Endothelial cell of umbilical vein (primary cell): ENCODE results near the gene TBC1D19. TPM values are rescaled to one million over a fixed set of nuclear protein-coding genes. Genes with fewer than 3 reads are reported as not detected.

Source experiments
- BruUV-seq: library from RNA; stranded (reverse); fragments of 400-500 nt; replicated peaks from 2 replicates; lab custom pipeline; 2021; lab: Mats Ljungman, UMichigan
- CTCF ChIA-PET: fragments of 300-600, 350-600 bp; sonication (Branson Sonifier 250); formaldehyde crosslinking; loops from one replicate; lab custom pipeline; 2021; ENCODE audit warnings: antibody characterized with exemption, inconsistent platforms; lab: Charles Lee
- POLR2A ChIA-PET: fragments of 300-600, 350-600 bp; sonication (Branson Sonifier 250); formaldehyde crosslinking; loops from one replicate; lab custom pipeline; 2021; ENCODE audit warnings: antibody characterized with exemption, inconsistent platforms; lab: Charles Lee
- DNase-seq: peaks from one replicate; pipeline ENCODE4 v3.0.0-alpha.2; 2011; ENCODE audit warnings: low read depth, low spot score
- FAIRE-seq: peaks from 2 replicates; lab custom pipeline; 2011; peaks lifted over from hg19 to GRCh38; lab: Jason Lieb, UNC
- H2AFZ ChIP-seq: 2 replicates; pipeline ENCODE4 v1.6.0; 2012; ENCODE audit warnings: low read depth, low read length, control low read depth, inconsistent platforms
- H3K27ac ChIP-seq: 2 replicates; pipeline ENCODE4 v1.5.1; 2011; ENCODE audit warnings: low read depth, mild to moderate bottlenecking, control low read depth, low read length, moderate library complexity; ENCODE audit not compliant: insufficient read depth
- H3K27me3 ChIP-seq, 2 experiments: 2 replicates each; pipeline versions ENCODE4 v1.6.0 to v1.6.1; 2011; ENCODE audit warnings: low read length in 2 of 2, mixed read lengths in 1 of 2; ENCODE audit not compliant: control insufficient read depth in 2 of 2, insufficient read depth in 2 of 2
- H3K36me3 ChIP-seq, 2 experiments: 2 replicates in 1 of 2; 3 replicates in 1 of 2; pipeline ENCODE4 v1.5.1; 2011; ENCODE audit warnings: low read length in 2 of 2, mild to moderate bottlenecking in 1 of 2, moderate library complexity in 1 of 2; ENCODE audit not compliant: control insufficient read depth in 2 of 2, insufficient read depth in 2 of 2; ENCODE audit errors: extremely low read depth in 1 of 2
- H3K4me1 ChIP-seq: 3 replicates; pipeline ENCODE4 v1.5.1; 2011; ENCODE audit warnings: mild to moderate bottlenecking, low read length; ENCODE audit not compliant: control insufficient read depth, insufficient read depth; ENCODE audit errors: extremely low read depth
- H3K4me2 ChIP-seq: 2 replicates; pipeline ENCODE4 v1.6.1; 2011; ENCODE audit warnings: low read length, control low read depth, mixed read lengths; ENCODE audit not compliant: insufficient read depth
- H3K4me3 ChIP-seq, 3 experiments: fragments of 200-600 bp in 1 of 3; sonication (generic), shearing (Covaris generic) in 1 of 3; replicated peaks in 1 of 3; 2 replicates each; pipeline ENCODE4 v1.5.1; 2011 to 2016; ENCODE audit warnings: control low read depth in 3 of 3, low read length in 3 of 3, mild to moderate bottlenecking in 2 of 3, inconsistent platforms in 1 of 3, low read depth in 1 of 3, moderate library complexity in 1 of 3; ENCODE audit not compliant: insufficient read depth in 1 of 3
- H3K79me2 ChIP-seq: 2 replicates; pipeline ENCODE4 v1.6.0; 2012; ENCODE audit warnings: low read length, inconsistent platforms; ENCODE audit not compliant: control insufficient read depth, insufficient read depth
- H3K9ac ChIP-seq: replicated peaks from 2 replicates; pipeline ENCODE3; 2011; ENCODE audit warnings: low read length, control low read depth; ENCODE audit not compliant: insufficient read depth; ENCODE audit errors: extremely low read depth
- H3K9me1 ChIP-seq: replicated peaks from 3 replicates; pipeline ENCODE4 v1.6.0; 2011; ENCODE audit warnings: mild to moderate bottlenecking, low read length; ENCODE audit not compliant: control insufficient read depth, insufficient read depth; ENCODE audit errors: extremely low read depth
- H3K9me3 ChIP-seq: replicated peaks from 2 replicates; pipeline ENCODE4 v1.5.1; 2012; ENCODE audit warnings: low read length, inconsistent platforms; ENCODE audit not compliant: control insufficient read depth, insufficient read depth
- H4K20me1 ChIP-seq: replicated peaks from 2 replicates; pipeline ENCODE3; 2011; ENCODE audit warnings: mild to moderate bottlenecking, low read length; ENCODE audit not compliant: control insufficient read depth, insufficient read depth; ENCODE audit errors: extremely low read depth
- JUN ChIP-seq: IDR thresholded peaks from 2 replicates; pipeline ENCODE4 v1.6.1; 2011; ENCODE audit warnings: borderline replicate concordance, low read depth; ENCODE audit not compliant: insufficient read length, insufficient read depth
- MYC ChIP-seq: IDR thresholded peaks from one replicate; pipeline ENCODE4 v1.6.1; 2011; ENCODE audit warnings: mild to moderate bottlenecking, low read depth, low read length
- POLR2A ChIP-seq: IDR thresholded peaks from 2 replicates; pipeline ENCODE4 v1.6.1; 2012; ENCODE audit warnings: low read depth, mild to moderate bottlenecking, control low read depth, low read length
- dilution Hi-C: fragments of 300-500 bp; cut with MboI; formaldehyde crosslinking; loops from one replicate; pipeline ENCODE4 v1.15.0; 2019; ENCODE audit warnings: low sequenced_read_pairs; ENCODE audit not compliant: extremely low pct_ligation_motif_present
- intact Hi-C: fragments of 100-400 bp; cut with micrococcal nuclease; formaldehyde crosslinking; loops from one replicate; pipeline ENCODE4 v1.10.0; 2022
- polyA plus RNA-seq, 4 experiments: library from polyadenylated mRNA; depleted of rRNA in 3 of 4; stranded (reverse) in 3 of 4; unstranded in 1 of 4; fragments of >200 nt; gene quantifications; 2 replicates each; pipeline versions ENCODE4 v1.2.1 to v1.2.3, GENCODE V29; 2011 to 2012; ENCODE audit warnings: missing spikeins in 1 of 4
- total RNA-seq: library from RNA; stranded (reverse); gene quantifications from 2 replicates; pipeline ENCODE4 v1.2.3, GENCODE V29; 2021
- TF ChIP-seq, protein P1 (sequence below), 2 donors: IDR thresholded peaks; 1 replicate in 1 of 2; 2 replicates in 1 of 2; pipeline ENCODE4 v1.5.1; 2011; ENCODE audit warnings: low read length in 2 of 2, mild to moderate bottlenecking in 2 of 2, moderate library complexity in 2 of 2, control low read depth in 1 of 2, inconsistent platforms in 1 of 2, low read depth in 1 of 2; ENCODE audit not compliant: insufficient read depth in 1 of 2; ENCODE audit errors: extremely low read depth in 1 of 2

Gene TBC1D19
- total and polyA plus RNA-seq, 2 donors (not counting 3 experiments of a cell fraction or from before 2014, with no cell fraction given) = 4.4 to 5.9 TPM

DNA sequence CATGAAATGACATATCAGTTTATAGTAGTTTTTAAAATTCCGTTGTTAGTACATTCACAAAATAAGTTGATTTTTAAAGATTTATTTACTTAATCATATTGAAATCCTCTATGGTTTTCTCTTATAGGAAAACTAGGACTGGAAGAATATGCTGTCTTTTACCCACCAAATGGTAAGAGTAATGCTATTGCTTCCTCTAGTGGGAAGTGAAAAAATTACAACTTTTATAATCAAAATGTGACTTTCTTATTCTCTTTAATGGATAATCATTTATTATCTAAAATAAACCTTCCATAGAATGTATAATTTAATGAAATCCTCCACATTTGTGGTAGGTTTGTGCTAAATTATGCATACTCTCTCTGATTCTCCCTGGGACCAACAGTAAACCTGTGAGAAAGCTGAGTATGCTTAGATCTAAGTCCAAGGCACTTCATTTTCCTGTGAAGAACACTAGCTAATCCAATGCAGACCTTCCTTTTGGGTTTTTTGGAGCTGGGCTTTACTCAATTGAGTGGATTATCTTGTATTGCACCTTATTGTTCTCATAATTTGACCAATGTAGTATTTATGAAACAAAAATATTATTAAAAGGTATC, 136.2 kb downstream of the TBC1D19 start:
- Histone ChIP-seq H3K9ac (no peak overlapping the region), H4K20me1 (no peaks in the 10 kb centered on the region), H3K4me3 (no peak overlapping the region), H3K9me3 (no peaks in the 10 kb centered on the region), H3K27ac (no peak overlapping the region), H3K27me3 (no peaks in the 10 kb centered on the region), H3K79me2 (no peaks in the 10 kb centered on the region), H3K9me1 (no peaks in the 10 kb centered on the region), H3K4me2 (no peak overlapping the region), H3K36me3 (no peaks in the 10 kb centered on the region), H3K4me1 (no peaks in the 10 kb centered on the region), H2AFZ (no peak overlapping the region)
- dilution Hi-C loops = no loop called here
- intact Hi-C loops = loop anchor here (1.0 to 2.0 kb wide), 4 partner anchors 261 to 389 kb away; no protein-coding TSS in a partner anchor
- no TSS peak for BruUV-seq
- DNase-seq (peak; percentile 45), FAIRE-seq (peak; percentile 55)
- TF ChIP-seq POLR2A (no peak), MYC (no peak), JUN (no peak)
- TF ChIP-seq, protein P1, sequence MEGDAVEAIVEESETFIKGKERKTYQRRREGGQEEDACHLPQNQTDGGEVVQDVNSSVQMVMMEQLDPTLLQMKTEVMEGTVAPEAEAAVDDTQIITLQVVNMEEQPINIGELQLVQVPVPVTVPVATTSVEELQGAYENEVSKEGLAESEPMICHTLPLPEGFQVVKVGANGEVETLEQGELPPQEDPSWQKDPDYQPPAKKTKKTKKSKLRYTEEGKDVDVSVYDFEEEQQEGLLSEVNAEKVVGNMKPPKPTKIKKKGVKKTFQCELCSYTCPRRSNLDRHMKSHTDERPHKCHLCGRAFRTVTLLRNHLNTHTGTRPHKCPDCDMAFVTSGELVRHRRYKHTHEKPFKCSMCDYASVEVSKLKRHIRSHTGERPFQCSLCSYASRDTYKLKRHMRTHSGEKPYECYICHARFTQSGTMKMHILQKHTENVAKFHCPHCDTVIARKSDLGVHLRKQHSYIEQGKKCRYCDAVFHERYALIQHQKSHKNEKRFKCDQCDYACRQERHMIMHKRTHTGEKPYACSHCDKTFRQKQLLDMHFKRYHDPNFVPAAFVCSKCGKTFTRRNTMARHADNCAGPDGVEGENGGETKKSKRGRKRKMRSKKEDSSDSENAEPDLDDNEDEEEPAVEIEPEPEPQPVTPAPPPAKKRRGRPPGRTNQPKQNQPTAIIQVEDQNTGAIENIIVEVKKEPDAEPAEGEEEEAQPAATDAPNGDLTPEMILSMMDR (IDR thresholded peaks at IDR 0.05; ENCODE audit: extremely low read depth in 1 of 2, insufficient read depth in 1 of 2, low read depth in 1 of 2, low read length in 2 of 2) = peak in 1 of 2 donors; percentile 34
- POLR2A ChIA-PET = no interaction called here
- CTCF ChIA-PET = interaction anchor here (0.7 to 4.7 kb wide), 10 partner anchors 154 to 732 kb away, joined by 3 to 79 read pairs (median 6); no protein-coding TSS in a partner anchor

DNA sequence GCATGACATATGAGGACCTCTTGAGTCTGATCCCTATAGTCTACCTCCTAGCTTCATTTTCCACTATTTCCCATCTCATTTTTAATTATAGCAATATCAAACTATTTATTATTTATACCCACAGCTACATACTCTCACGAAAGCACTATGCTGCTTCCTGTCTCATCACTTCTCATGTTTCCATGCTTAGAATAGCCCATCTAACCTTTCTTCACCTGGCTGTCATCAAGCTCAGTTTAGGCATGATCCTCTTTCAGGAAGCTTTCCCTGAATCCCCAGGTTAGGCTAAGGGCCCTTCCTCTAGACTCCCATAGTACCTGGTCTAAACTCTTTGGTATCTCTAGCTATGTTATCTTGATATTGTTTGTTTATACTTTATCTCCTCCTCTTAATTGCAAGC, 137.8 kb downstream of the TBC1D19 start:
- ChIA-PET POLR2A (no interaction called here), CTCF (interaction anchor here (1.3 to 4.7 kb wide), 5 partner anchors 16 to 734 kb away, joined by 3 to 79 read pairs (median 10); no protein-coding TSS in a partner anchor)
- dilution Hi-C loops = no loop called here
- H3K4me3 ChIP-seq = no peak overlapping the region
- no peaks in the 10 kb centered on the region for H3K9me3 ChIP-seq
- no peak for DNase-seq
- intact Hi-C loops = loop anchor here (2.0 kb wide), 3 partner anchors 289 to 391 kb away; no protein-coding TSS in a partner anchor
- no peak for TF ChIP-seq JUN
- no peak overlapping the region for H2AFZ ChIP-seq
- H3K27ac ChIP-seq = no peak overlapping the region
- H4K20me1 ChIP-seq = no peaks in the 10 kb centered on the region
- no peaks in the 10 kb centered on the region for H3K4me1 ChIP-seq
- no peak overlapping the region for H3K9ac ChIP-seq
- no peaks in the 10 kb centered on the region for H3K79me2 ChIP-seq
- H3K36me3 ChIP-seq = no peaks in the 10 kb centered on the region
- no TSS peak for BruUV-seq
- no peak overlapping the region for H3K4me2 ChIP-seq
- FAIRE-seq = no peak
- no peaks in the 10 kb centered on the region for H3K27me3 ChIP-seq
- H3K9me1 ChIP-seq = no peaks in the 10 kb centered on the region
